OCI-M2 (cell line): Measurements from ENCODE around the gene MED7.
A peak's percentile ranks its signal among the peaks of the same experiment; 100 is the strongest.
"Not testable (repeated sequence)": the region's sequence is repeated elsewhere in the genome, so short reads cannot be mapped to it uniquely, and the experiment has no call there.

Experiments used
- DNase-seq: peaks from one replicate; lab custom pipeline; 2025; ENCODE audit not compliant: unreplicated experiment; lab: John Stamatoyannopoulos, UW

Gene MED7, protein sequence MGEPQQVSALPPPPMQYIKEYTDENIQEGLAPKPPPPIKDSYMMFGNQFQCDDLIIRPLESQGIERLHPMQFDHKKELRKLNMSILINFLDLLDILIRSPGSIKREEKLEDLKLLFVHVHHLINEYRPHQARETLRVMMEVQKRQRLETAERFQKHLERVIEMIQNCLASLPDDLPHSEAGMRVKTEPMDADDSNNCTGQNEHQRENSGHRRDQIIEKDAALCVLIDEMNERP

DNA sequence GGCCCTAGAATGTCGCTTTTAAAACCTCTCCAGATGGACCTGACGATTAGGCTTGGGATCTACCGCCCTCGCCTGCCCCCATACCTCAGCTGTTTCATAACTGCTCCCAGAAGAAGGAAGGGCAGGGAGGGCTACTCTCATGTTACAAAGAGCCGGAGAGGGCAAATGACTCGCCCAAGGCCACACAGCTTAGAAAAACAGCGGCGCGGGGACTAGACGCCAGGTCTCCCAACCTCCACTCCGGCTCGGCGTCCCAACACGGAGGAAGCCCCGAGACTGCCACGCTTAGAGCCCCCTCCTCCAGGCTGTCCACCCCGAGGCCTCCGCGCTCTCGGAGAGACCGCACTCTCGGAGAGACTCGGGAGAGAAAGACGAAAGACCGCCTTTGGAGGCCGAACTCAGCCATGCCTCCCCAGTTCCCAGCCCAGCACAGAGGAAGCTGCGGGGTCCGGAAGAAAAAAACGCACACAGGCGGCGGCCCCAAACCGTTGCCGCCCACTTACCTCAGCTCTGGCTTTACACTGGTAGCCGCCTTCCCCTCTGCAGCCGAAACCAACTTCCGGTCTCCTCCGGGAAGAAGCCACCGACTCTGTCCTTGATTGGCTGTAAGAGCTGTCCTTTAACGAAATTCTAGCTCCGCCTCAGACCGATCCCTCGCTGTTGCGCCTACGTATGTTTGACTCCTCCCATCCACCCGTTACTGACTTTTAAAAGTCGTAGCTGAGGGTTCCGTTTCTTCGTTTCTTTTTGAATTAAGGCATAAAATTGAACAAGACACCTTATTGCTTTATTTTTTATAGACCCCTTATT, at the start of gene MED7:
Gene MED7 (minus strand): TSS at position 549 of the 810 bp plus-strand sequence. CDS start 3,434 bp downstream, outside the sequence.
- DNase-seq = peak; percentile 69

DNA sequence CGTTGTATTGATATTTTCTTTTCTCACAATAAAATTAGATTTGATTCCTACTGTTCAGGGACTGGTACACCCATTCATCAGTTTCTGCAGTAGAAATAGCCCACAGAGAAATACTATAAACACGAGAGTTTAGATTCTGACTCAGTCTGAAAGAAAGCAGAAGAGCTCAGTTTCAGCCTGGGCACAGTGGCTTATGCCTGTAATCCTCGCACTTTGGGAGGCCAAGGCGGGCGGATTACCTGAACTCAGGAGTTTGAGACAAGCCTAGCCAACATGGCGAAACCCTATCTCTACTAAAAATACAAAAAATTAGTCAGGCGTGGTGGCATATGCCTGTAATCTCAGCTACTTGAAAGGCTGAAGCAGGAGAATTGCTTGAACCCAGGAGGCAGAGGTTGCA, 46.6 kb upstream of the MED7 start:
- DNase-seq = no peak

DNA sequence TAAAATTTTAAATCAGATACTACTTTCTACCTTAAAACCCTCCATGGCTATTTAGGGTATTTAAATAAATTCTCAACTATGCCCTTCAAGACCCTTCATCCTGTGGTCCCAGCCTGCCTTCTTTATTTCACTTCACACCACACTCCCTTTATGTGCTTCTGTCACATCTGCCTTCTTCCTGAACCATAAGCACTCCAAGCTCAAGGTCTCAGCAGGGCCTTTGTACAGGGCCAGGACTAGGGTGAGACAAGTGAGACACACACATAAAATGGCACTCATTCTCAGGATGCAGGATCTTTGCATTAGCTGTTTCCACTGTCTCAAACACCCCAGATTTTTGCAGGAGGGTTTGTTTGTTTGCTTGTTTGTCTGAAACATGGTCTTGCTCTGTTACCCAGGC, 45.6 kb upstream of the MED7 start:
- no peak for DNase-seq

DNA sequence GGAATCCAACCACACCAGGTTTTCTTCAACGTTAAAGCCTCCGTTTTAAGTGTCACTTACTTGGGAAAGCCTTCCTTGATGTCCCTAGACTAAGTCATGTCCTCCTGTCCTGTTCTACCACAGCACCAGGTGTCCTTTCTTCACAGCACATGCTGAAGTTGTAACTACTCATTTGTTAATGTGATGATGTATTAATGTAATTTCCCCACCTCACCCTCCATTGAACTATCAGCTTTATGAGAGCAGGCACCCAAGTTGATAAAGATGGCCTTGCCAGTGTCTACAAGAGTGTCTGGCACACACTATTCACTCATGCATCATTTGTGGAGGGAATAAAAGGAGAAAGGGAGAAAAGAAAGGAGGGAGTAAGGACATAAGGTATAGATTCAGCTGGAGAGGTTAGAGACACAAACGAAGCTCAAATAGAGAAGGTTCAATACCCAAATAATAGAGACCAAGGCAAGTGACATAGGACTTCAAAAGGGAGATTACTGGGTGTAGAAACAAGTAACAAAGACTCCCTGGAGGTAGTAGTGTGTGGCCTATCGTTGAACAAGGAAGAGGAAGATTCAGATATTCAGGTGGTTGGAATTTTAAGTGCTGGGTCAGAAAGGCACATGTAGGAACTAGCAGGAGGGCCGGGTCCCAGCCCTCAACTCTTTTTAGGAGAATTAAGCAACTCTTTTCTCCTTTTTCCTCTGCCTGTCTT, 44.5 kb upstream of the MED7 start:
- no peak for DNase-seq

DNA sequence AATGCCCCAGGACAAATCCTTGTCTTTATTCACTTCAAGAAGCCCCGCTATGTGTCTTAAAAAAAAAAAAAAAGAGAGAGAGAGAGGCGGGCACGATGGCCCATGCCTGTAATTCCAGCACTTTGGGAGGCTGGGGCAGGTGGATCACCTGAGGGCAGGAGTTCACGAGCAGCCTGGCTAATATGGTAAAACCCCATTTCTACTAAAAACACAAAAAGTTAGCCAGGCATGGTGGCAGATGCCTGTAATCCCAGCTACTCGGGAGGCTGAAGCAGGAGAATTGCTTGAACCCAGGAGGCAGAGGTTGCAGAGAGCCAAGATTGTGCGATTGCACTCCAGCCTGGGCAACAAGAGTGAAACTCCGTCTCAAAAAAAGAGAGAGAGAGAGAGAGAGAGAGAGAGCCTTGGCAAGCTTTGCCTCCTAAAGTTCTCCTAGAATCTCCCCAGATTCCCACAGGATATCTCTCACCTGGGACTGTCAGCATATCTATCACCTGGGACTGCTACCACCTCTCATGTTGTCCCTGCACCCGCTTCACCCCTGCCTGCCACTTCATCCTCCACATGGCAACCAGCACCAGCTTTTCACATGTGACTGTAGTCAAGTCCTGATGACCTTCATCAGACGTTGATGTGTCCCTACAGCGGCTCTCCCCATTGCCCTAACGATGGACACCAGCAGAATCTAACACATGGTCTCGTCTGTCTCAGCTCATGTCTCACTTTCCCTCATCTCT, 43.8 kb upstream of the MED7 start:
- DNase-seq = no peak

DNA sequence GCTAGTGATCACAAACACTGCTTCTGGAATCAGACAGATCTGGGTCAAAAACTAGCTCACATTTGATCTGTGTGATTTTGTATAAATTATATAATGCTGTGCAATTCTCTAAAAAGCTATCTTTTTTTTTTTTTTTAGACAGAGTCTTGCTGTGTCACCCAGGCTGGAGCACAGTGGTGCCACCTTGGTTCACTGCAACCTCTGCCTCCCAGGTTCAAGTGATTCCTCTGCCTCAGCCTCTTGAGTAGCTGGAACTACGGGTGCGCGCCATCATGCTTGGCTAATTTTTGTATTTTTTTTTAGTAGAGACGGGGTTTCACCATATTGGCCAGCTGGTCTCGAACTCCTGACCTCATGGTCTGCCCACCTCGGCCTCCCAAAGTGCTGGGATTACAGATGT, 42.5 kb upstream of the MED7 start:
- not testable (repeated sequence) for DNase-seq

DNA sequence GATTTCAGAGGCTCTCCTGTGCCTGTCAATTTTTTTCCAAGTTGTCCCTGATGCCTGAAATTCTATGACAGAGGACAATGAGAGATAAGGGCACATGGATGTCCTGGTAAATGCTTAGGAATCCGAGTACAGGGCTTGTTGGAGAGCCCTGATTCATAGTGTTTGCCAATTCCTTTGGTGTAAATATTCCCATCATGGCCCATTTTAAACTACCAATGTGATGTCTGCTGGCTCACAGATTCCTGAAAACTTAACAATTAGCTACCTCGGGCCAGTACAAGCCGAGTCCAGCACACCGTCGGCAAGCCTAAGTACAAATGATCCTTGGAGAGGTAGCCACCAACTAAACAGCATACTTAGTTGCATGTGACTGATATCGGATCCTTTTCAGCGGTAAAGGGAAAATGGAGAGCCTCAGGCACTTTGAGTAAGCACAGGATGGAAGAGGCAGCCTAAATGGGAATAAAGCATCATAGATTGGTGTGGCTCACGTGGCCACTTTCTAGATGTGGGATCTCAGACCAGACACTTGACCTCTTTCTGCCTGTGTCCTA, 41.5 kb upstream of the MED7 start:
- no peak for DNase-seq

DNA sequence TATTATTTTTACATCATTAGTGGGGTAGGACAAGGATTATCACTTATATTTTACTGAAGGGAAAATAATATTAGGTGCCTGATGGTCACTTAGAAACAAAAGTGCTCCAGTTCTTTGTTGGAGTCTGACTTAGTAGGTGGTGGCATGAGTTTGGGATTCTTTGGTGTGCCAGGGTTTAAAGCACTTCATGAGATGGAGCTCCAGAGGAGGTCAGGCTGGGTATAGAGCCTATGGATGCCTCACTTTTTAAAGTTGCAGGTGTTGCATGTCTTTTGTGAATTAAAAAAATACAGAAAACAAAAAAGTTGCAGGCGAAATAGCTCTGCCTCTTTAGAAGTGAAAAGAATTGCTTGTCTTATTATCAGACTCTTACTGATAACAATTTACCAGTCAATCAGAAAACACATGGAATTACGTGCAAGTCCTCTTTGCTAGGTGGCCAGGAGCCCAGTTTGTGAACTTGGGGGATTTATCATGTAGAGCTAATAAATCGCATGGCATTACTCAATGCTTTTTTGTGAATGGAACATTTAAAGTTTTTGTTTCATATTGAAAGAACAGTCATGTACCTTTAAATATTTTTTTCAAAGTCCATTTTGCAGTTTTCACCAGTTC, 39.6 kb upstream of the MED7 start:
- no peak for DNase-seq

DNA sequence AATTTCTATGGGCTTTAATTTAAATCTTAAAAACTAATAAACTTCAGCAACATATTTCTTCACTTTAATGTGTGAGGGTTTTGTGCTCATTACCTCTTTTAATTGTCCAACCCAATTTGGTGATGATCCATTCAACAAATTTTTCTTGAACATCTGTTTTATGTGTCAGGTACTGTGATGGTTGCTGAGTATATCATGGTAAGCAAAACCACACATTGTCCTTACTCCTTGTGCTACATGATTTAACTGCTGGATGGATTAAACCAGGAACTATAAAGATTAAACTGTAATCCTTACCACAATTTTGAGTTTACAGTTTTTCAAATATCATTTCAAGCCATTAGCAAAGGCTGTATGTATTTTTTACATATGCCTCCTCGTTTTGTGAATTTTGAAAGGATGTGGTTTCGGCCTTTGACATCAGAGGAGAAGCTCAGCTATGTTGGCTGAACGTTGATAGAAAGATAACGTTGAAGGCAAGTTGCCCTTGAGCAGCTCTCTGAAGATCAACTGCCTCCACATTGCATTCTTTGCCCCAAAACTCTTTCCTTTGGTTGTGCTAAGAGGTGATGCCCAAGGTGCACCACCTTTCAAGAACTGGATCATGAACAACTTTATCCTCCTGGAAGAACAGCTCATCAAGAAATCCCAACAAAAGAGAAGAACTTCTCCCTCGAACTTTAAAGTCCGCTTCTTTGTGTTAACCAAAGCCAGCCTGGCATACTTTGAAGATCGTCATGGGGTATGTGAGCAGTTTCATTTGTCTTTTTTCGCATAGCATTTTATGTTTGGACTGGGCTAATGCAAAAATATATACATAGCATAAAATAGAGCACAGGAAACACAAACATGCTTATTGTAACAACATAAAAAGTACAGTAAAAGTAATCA, 38.0 kb upstream of the MED7 start, which contains the start of gene ITK:
Gene ITK (plus strand): TSS at position 467 of the 891 bp plus-strand sequence. CDS start 138 bp downstream, at position 605.
- DNase-seq = no peak

DNA sequence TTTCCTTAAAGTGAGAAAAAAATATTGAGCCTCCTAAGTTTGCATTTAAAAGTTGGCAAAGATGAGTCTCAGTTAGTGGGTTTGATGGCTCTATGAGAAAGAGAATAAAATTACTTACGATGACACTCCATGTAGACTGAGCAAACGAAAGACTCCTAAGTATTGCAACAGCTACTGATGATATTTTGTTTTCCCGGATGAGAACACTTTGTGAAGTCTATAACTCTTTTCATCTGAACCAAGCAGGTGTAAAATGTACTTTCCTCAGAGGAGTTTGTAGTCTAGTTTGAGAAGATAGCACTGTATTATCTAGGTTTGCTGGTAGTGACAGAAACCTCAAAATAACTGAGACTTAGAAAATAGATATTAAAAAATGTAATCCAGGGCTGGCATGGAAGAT, 36.3 kb upstream of the MED7 start:
- DNase-seq = no peak

DNA sequence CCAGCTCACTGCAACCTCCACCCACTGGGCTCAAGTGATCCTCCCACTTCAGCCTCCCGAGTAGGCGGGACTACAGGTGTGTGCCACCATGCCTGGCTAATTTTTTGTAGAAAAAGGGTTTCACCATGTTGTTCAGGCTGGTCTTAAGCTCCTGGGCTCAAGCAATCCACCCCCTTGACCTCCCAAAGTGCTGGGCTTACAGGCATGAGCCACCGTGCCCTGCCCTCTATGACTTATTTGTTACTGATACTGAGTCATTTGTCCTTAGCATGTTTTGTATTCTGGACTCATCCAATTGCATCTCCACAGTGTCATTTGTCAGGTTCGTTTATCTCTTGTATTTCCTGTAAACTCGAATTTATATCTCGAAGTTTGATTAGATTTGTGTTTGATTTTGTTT, 35.3 kb upstream of the MED7 start:
- DNase-seq = no peak

DNA sequence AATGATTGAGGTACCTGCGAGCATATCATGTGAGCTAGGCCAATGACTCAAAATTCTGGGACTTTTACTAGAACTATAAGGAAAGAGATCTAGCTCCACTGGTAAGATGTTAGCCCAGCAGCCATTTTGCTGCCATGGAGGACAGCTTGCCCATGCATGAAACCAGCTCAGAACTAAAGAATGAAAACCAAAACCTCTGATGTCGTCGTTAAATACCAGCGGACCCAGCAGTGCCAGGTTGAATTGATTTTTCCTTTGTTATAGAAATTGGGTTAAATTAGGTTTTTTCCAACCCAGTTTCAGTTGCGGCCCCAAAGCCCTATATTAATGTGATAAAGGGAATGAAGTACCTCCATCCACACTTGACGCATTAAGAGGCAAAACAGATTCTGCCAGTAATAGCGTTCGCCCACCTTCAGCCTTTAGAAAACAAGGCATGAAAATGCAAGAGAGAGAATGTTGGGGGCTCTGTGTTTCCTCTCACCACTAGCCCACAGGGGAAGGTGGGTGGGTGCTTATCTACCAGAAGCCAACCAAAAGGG, 32.5 kb upstream of the MED7 start:
- no peak for DNase-seq

DNA sequence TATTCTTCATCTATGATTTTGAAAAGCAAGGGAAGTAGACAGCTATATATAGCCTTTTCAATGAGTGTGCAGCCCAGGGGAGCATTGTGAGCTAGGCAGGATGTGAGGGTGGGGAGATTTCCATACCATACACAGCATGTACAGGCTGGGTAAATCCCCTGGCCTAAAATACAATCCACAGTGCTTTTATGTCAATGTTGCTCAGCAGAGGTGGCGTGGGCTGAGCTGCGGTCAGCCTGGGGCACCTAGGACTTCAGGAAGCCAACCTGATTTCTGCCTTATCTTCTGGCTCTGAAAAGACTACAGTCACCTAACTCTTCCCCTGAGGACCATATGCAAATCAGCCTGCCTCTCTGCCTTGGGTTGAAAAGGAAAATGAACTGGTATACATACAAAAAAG, 29.7 kb upstream of the MED7 start:
- no peak for DNase-seq

DNA sequence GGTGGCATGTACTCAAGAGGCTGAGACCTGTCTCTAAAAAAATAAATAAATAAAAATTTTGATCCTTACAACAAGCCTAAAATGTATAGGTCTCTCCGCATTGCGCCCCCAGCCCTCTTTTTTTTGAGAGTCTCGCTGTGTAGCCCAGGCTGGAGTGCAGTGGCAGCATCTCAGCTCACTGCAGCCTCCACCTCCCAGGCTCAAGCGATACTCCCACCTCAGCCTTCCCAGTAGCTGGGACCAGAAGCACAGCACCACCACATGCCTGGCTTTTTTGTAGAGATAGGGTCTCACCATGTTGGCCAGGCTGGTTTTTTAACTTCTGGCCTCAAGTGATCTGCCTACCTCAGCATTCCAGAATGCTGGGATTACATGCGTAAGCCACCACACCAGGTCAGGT, 25.6 kb upstream of the MED7 start:
- no peak for DNase-seq

DNA sequence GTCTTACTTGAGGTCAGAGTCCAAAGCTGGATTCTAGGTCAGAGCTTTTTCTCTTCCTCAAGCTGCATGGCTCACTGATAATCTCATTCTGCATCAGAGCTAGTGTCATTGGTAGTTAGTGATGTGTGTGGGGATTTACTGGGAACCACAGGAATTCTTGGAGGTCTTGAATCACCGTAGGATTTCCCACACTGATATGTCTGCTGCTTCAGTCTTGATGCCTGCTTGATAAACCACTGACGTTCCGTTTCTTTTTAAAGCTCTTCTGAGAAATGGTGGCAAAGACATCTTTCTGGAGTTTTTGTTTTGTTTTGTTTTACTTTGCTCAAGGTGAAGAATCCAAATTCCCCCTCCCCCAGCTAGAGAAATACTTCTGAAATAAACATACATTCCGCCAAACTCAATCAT, 24.6 kb upstream of the MED7 start:
- no peak for DNase-seq

DNA sequence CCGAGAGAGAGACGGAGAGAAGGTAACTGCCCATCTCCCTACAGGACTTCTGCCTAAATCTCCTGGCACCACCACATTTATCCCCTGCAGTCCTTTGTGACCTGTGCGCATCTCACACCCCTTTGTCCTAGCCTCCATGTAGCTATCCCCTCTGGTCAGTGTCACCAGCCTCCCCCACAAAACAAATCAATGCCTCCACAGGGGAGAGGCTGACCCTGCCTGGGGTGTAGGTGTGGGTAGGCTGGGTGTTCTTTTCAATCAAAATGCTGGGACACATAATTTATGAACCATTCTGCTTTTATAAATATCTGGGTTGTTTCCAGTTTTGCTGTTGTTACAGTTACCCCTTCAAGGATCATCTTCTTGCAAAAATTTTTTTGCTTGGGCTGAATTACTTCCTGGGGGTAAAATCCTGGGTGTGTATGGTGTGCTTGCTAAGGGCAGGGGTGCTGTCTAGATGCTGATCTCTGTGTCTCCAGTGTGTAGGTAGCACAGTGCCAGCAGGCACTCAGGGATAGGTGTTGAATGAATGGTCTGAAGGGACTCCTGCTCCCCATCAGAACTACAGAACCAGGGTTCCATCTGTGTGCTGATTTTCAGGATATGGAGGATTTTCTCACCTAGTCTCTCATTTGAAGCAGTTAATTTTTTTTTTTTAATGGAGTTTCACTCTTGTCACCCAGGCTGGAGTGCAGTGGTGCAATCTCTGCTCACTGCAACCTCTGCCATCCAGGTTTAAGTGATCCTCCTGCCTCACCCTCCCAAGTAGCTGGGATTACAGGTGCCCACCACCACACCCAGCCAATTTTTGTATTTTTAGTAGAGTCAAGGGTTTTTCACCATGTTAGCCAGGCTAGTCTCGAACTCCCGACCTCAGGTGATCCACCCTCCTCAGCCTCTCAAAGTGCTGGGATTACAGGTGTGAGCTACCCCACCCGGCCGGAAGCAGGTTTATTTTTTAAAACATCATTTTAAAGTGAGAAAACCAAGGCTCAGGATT, 23.8 kb upstream of the MED7 start, which contains the start of gene GARIN3:
Gene GARIN3 (minus strand): TSS at position 51 of the 1,000 bp plus-strand sequence. CDS start 96 bp downstream, outside the sequence.
- DNase-seq = no peak

DNA sequence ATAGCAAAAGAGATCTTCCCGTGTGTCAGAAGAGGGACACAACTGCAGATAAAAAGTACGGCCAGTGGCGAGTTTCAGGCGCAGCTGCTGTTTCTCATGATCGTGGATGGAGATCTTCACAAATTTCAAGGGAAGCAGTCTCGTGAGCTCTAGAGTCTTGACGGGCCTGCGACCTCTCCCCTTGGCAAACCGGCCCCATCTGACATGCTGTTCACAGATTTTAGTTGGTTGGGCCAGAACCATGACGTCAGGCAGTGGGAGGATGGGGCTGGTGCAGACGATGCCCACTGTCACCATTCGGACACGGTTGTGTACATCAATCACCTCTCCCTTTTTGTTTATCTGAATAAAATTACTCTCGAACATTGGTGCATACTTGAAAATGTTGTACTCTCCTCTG, 23.0 kb upstream of the MED7 start:
- DNase-seq = no peak

DNA sequence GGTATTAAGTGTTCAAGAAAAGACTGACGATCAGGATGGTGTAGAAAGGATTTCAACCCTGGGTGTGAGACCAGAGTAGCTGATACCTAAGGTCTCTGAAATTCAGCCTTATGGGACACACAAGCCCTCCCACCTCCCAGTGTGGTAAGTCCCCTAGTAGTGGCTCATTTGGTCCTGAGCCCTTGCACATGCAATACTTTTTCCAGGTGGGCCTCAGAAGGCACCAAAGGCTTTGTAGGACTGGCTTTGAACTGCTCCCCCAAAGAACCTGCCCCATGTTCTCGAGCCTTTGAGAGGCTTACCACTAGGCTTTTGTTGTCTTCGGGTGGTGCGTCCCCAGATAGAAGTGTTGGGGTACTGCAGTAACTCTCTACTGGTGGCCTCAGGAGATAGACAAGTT, 22.6 kb upstream of the MED7 start:
- DNase-seq = no peak
